Smooth muscle cell of the brain vasculature (primary cell): Measurements from ENCODE around the gene FXYD7.
"Not testable (repeated sequence)": the region's sequence is repeated elsewhere in the genome, so short reads cannot be mapped to it uniquely, and the experiment has no call there.

ENCODE experiments used
- DNase-seq: peaks from one replicate; pipeline ENCODE4 v3.0.0-alpha.2; 2012; ENCODE audit warnings: low read depth, low spot score

Gene FXYD7

DNA sequence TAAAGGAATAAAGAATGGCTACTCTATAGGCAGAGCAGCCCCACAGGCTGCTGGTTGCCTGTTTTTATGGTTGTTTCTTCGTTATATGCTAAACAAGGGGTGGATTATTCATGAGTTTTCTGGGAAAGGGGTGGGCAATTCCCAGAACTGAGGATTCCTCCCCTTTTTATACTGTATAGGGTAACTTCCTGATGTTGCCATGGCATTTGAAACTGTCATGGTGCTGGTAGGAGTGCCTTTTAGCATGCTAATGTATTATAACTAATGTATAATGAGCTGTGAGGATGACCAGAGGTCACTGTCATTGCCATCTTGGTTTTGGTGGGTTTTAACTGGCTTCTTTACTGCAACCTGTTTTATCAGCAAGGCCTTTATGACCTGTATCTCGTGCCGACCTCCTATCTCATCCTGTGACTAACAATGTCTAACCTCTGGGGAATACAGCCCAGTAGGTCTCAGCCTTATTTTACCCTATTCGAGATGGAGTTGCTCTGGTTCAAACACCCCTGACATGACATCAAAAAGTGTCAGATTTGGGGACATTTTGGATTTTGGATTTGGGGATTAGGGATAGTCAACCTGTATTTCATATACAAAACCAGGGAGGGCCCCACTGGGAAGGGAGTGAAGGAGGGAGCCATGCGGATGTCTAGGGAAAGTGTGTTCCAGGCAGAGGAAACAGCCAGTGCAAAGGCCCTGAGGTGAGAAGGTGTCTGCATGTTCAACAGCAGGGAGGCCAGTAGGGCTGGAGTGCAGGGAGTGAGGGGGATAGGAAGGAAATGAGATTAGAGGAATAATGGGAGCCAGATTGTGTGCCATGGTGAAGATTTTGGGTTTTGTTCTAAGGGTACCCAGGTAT lies 22.4 kb downstream of the FXYD7 start:
- no peak for DNase-seq

DNA sequence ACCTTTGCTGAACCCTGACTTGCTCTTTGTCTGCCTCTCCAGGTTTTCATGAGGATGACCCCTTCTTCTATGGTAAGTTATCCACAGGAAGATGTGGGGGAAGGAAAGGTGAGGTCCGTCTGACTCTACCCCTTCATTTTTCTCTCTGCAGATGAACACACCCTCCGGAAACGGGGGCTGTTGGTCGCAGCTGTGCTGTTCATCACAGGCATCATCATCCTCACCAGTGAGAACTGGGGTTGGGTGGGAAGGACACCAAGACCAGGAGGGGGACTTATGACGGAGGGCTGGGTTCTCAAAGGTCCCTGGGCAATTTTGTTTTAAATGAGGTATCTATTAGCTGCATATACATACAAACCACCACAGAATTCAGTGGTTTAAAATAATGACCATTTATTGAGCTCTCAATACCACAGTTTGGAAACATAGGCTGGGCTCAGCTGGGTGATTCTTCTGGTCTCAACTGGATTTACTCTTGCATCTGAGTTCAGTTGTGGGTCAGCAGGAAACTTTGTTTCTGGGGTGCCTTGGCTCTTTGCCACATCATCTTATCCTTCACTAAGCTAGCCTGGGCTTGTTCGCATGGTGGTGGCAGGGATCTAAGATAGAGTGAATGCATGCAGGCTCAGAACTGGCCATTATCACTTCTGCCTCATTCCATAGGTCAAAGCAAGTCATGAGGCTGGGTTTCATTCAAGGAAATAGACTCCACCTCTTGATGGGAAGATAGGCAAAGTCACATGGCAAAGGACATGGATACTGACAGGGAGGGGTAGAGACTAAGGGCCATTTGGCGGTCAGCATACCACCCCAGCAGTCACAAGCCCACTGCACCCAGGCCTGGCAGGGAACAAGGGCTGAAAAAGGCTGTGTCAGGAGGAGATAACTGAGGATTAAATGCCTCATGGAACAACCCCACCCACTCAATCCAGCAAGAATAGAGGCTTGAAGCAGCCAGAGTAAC lies 23.3 kb downstream of the FXYD7 start:
- DNase-seq = no peak

DNA sequence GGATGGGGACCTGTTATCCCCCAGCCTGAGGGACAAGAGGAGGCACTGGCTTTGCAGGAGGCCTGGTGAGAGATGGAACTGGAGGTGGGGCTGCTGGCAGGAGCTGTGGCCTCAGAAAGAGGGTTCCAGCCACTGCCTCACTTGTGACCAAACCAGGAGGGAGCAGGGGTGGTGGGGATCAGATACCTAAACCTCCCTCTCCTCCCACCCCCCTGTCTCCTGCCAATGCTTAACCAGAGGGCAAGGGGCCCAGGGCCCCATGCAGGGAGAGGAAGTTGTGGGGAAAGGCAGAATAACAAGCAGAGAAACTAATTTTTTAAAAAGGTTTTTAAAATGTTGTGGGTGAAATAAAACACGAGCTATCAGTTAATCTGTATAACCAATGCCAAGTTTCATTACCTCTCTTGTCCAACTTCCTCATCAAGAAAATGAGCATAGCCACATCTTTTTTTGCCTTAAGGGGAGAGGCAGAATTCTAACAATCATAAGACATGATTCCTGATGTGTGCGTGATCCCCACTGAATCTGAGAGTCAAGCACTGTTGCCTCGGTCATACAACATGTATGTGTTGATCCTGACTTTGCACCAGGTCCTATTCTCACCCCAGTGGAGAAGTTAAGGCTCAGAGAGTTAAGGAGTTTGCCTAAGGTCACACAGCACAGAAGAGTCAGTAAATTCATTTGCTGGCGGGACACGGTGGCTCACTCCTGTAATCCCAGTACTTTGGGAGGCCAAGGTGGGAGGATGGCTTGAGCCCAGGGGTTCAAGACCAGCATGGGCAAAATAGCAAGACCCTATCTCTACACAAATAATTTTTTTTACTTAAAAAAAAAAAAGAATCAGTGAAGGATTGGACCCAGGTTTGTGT lies 24.4 kb downstream of the FXYD7 start:
- DNase-seq = no peak

- DNase-seq = no peak
Measured at GRCh38 chr19:35168196-35168595, 25.1 kb downstream of the FXYD7 start.

DNA sequence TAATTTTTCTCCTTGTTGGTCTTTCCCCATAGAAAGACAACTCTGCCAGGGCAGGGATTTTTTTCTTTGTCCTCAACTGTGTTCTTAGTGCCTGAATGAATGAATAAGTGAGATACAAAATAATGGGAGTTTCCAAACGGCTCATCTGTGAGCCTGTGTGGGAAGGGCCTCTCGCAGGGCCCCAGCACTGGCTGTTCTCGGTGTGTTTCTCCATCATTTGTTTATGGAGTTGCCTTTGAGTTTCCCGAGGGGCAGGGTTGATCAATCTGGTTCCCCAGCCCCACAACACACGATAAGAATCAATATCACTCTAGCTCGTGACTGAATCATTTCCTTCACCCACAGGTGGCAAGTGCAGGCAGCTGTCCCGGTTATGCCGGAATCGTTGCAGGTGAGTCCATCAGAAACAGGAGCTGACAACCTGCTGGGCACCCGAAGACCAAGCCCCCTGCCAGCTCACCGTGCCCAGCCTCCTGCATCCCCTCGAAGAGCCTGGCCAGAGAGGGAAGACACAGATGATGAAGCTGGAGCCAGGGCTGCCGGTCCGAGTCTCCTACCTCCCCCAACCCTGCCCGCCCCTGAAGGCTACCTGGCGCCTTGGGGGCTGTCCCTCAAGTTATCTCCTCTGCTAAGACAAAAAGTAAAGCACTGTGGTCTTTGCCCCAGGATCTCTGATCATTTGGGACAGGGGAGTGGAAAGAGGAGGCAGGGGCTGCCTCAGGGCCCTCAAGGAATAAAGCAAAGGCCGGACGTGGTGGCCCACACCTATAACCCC lies 26.4 kb downstream of the FXYD7 start:
- DNase-seq = no peak

DNA sequence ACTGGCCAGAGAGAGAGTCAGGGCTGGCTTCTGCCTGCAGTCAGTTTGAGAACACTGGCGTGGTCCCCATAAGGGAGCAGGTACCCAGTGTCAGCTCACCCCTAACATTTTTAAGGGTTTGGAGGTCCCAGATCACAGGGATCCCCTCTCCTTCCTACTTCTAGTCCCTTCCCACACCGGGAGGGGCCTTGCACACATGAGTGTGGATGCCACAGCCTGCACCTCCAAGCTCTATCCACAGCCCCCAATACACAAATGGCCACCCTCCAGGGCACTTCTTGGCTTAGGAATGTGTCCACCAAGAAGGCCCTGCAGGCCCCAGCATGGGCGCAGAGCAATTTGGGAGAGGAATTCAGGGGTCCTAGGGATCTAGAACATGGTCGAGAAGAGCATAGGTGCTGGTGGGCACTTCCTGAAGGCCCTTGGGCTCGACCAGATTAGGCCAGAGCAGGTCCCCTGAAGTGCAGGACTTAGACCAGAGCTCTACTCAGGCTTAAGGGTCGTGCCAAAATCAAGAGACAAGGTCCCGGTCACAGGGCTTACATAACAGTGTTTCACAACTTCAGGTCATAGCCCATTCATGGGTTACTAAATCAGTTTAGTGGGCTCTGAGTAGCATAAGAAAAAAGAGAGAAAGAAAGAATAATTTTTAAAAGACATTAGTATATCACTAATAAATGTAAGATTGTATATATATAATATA lies 27.5 kb downstream of the FXYD7 start:
- DNase-seq = no peak

- DNase-seq = no peak
Measured at GRCh38 chr19:35171730-35172129, 28.7 kb downstream of the FXYD7 start.

- DNase-seq = no peak
Measured at GRCh38 chr19:35174226-35174625, 31.2 kb downstream of the FXYD7 start.

DNA sequence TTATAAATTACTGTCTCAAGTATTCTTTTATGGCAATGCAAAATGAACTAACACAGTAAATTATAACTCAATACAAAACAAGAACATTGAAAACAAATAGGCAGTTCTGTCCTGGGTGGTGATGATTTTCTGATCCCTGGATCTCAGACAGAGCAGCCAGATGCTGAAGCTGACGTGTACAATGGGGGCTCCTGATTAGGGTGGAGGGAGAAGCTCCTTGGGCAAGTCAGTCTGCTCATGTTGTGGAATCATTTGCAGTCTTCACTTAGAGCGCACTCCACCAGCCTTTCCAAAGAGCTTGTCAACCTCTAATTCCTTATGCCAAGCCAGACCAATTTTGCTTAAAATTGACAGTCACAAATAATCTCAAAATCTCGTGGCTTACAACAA lies 33.1 kb downstream of the FXYD7 start:
- no peak for DNase-seq

- DNase-seq = no peak
Measured at GRCh38 chr19:35177377-35178274, 34.6 kb downstream of the FXYD7 start.

GRCh38 chr19:35178701-35179100 lies 35.6 kb downstream of the FXYD7 start:
- no peak for DNase-seq

DNA sequence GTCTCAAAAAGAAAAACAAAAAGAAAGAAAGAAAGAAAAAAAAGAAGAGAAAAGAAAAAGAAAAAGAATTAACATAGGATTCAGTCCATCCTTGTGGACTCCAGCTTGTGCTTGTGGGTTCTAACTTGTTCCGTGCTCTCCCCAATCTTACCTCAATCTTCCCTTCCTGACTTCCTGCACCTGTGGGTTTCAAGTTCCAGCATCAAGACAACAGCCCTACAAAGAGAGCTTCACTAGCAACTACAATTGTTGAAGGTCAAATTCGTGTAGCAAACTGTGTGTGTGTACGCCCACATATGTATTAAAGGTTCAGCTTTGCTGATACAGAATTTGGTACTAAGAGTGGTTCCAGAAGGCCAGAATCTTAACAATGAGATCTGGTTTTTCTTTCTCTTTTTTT lies 36.8 kb downstream of the FXYD7 start:
- no peak for DNase-seq

DNA sequence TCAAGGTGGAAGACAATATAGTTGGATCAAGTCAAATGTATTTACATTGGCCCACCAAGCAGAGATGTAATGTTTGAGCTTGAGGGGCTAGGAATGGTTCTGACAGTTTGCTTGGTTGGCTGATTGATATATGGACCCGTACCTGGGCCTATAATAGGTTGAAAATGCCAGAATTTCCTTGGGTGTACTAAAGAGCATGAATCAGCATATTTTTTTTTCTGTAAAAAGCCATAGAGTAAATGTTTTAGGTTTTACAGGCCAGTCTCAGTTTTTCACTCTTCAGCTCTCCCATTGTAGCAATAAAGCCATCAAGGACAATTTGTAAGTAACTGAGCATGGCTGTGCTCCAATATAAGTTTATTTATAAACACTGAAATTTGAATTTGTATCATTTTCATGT lies 38.3 kb downstream of the FXYD7 start:
- DNase-seq = no peak

- no peak for DNase-seq
Measured at GRCh38 chr19:35184267-35184666, 41.2 kb downstream of the FXYD7 start.

GRCh38 chr19:35184884-35185283 lies 41.8 kb downstream of the FXYD7 start:
- DNase-seq = no peak

DNA sequence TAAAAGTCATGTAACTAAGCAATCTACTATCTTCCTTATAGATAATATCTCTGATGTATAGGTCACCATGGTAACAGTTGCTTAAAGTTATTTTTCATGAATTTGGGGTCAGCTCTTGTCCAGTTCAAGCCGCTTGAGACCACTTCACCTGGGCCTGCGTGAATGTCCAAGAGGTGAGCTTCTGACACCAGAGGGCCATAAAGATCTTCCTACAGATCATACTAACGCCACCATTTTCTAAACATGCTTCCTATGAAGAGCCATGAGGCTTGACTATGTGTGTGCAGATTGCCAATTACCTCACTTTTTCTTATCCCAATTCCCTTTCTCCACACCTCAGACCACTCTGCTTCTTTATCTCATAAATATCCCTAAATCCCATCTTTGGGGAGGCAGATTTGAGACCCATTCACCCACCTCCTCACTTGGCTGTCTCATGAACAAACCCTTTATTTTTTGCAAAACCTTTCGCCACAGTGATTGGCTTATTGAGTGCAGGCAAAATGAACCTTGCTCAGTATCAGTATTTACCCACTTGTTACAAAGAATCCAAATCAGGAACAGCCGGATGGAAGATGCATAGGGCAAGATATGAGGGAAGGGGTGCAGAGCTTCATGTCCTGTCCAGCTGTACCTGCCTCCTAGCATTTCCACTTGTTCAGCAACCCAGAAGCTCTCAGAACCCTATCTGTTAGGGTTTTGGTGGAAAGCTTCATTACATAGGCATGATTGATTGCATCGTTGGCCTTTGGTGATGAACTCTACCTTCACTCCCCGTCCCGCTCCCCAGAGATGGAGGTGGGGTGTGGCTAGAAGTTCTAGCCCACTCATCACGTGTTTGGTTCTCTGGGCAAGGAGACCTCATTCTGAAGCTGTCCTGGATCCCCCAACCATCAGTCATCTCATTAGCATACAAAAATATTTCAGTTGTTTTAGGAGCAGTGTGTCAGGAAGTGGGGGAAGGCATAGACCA lies 51.2 kb downstream of the FXYD7 start:
- no peak for DNase-seq

DNA sequence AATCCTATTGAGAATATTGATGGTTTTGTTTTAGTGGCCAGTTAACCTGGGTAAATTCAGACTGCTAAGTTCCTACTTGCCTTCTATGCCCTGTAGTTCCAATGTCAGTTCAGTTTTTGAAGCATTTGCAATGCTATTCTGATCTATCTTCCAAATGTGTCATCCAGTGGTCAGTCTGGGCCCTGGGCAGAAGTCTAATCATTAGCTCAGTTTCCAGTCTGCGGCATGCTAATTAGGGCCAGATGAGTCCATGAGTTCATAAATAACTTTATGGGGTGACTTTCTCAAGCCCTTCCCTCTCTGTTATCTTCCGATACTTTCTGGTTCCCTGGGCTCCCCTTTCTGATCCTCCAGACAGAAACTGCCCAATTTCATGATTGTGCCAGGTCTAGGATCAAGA lies 52.8 kb downstream of the FXYD7 start:
- DNase-seq = no peak

DNA sequence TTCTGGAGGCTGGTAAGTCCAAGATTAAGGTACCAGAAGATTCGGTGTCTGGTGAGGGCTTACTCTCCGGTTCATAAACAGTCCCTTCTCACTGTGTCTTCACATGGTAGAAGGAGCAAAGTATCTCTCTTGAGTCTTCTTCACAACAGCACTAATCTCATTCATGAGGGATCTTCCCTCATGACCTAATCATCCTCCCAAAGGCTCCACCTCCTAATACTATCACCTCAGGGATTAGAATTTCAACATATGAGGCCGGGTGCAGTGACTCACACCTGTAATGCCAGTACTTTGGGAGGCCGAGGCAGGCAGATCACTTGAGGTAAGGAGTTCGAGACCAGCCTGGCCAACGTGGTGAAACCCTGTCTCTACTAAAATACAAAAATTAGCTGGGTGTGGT lies 53.8 kb downstream of the FXYD7 start:
- not testable (repeated sequence) for DNase-seq
